ENCODE results near the gene LPP. TPM values are rescaled to one million over a fixed set of nuclear protein-coding genes. Genes with fewer than 3 reads are reported as not detected.

LPP gene
- total RNA-seq, 2 donors from 2014 or later, result 1,568 to 1,607 TPM

DNA sequence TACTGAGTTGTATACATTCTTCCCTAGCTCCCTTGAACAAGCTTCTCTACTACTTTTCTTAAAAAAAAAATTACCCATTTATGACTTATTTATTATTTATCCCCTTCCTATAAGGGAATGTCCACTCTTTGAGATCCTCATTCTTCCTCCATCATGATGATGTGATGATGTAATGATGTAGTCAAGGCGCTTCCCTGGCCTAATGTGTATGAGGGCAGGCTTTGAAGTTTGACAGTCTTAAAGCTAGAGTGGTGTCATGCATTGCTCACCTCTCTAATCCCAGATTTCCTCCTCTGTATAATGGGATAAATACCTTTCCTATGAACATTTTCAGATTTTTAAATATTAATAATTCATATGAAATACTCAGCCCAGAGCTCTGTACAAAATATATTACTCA lies 531.8 kb downstream of the LPP start:
- ATAC-seq (ENCODE audit: insufficient number of reproducible peaks, low FRiP score, low read depth), result no peak

DNA sequence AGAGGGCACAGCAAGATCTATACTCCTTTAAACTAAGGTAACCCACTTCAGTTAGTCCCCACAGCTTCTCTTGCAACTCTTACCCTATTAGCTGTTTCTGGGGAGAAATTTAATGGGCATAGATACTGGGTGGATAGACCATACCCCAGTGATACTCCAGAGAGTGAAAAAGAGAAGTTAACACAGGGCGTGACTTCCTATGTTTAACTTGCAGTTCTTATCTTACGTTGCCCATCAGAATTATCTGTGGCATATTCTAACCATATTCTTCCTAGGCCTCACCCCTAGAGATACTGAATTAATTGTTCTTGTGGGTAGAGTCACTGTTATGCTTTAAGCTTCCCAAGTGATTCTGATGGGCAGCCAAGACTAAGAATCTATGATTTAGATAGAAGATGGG lies 532.4 kb downstream of the LPP start:
- Histone ChIP-seq H3K4me3 (no peak overlapping the region), H3K36me3 (no peaks in the 10 kb centered on the region), H3K4me1 (ENCODE audit: control insufficient read depth in 1 of 2, low read depth in 2 of 2) (peaks cover 54 to 85% of the 10 kb centered on the region in 2 donors), H3K27ac (no peak overlapping the region), H3K27me3 (replicated peaks; ENCODE audit: insufficient read depth) (no peaks in the 10 kb centered on the region), H3K9me3 (no peaks in the 10 kb centered on the region)
- ATAC-seq (ENCODE audit: insufficient number of reproducible peaks, low FRiP score, low read depth) (no peak), DNase-seq (ENCODE audit: low spot score) (no peak)
- TF ChIP-seq, protein P1, sequence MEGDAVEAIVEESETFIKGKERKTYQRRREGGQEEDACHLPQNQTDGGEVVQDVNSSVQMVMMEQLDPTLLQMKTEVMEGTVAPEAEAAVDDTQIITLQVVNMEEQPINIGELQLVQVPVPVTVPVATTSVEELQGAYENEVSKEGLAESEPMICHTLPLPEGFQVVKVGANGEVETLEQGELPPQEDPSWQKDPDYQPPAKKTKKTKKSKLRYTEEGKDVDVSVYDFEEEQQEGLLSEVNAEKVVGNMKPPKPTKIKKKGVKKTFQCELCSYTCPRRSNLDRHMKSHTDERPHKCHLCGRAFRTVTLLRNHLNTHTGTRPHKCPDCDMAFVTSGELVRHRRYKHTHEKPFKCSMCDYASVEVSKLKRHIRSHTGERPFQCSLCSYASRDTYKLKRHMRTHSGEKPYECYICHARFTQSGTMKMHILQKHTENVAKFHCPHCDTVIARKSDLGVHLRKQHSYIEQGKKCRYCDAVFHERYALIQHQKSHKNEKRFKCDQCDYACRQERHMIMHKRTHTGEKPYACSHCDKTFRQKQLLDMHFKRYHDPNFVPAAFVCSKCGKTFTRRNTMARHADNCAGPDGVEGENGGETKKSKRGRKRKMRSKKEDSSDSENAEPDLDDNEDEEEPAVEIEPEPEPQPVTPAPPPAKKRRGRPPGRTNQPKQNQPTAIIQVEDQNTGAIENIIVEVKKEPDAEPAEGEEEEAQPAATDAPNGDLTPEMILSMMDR (IDR thresholded peaks at IDR 0.05), result no peak

More for the DNA sequence above, 531.8 kb downstream of the LPP start:
- H3K36me3 ChIP-seq, result no peaks in the 10 kb centered on the region
- no peak for DNase-seq (ENCODE audit: low spot score)
- H3K4me1 ChIP-seq (ENCODE audit: control insufficient read depth in 1 of 2, low read depth in 2 of 2), result peaks cover 55 to 85% of the 10 kb centered on the region in 2 donors
- TF ChIP-seq, protein P1 (IDR thresholded peaks at IDR 0.05), result no peak
- no peak overlapping the region for H3K4me3 ChIP-seq
- no peaks in the 10 kb centered on the region for H3K27me3 ChIP-seq (replicated peaks; ENCODE audit: insufficient read depth)
- no peak overlapping the region for H3K27ac ChIP-seq
- H3K9me3 ChIP-seq, result no peaks in the 10 kb centered on the region

DNA sequence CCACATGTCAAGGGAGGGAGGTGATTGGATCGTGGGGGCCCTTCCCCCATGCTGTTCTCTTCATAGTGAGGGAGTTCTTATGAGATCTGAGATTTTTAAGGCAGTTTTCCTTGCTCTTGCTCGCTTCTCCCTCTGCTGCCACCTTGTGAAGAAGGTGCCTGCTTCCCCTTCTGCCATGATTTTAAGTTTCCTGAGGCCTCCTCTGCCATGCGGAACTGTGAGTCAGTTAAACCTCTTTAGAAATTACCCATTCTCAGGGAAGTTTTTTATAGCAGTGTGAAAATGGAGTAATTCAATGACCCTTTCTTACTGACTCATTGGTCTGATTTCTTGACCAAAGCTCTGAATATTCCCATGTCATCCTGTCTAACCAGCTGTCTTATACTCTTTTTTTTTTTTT lies 533.4 kb downstream of the LPP start:
- DNase-seq (ENCODE audit: low spot score) (no peak), ATAC-seq (ENCODE audit: insufficient number of reproducible peaks, low FRiP score, low read depth) (no peak)
- H3K27ac ChIP-seq, result peak overlapping the region; percentile 20 to 28
- H3K4me3 ChIP-seq, result no peak overlapping the region
- H3K9me3 ChIP-seq, result no peaks in the 10 kb centered on the region
- H3K36me3 ChIP-seq, result no peaks in the 10 kb centered on the region
- peaks cover 43 to 85% of the 10 kb centered on the region in 2 donors for H3K4me1 ChIP-seq (ENCODE audit: control insufficient read depth in 1 of 2, low read depth in 2 of 2)
- TF ChIP-seq, protein P1 (IDR thresholded peaks at IDR 0.05), result no peak
- H3K27me3 ChIP-seq (replicated peaks; ENCODE audit: insufficient read depth), result no peaks in the 10 kb centered on the region

DNA sequence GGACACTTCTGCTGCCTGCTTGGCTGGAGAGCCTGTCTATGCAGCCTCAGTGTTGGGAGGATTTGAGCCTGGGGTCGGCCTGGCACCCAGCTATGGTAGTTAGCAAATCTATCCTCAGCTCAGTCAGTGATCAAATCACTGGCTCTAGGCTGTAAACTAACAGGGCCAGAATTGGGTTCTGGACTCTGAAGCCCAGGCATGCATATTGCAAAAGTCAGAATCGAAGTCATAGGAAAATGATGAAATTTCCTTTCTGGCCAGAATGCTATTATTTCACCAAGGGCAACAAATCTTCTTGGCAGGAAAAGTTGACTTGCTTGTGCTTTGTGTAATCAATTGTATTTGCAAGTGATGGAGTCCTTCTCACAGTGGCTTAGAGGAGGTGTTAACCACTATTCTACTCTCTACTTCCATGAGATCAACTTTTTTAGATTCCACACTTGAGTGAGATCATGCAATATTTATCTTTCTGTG lies 535.2 kb downstream of the LPP start:
- TF ChIP-seq, protein P1 (IDR thresholded peaks at IDR 0.05), result no peak
- peaks cover 30 to 82% of the 10 kb centered on the region in 2 donors for H3K4me1 ChIP-seq (ENCODE audit: control insufficient read depth in 1 of 2, low read depth in 2 of 2)
- no peaks in the 10 kb centered on the region for H3K36me3 ChIP-seq
- no peaks in the 10 kb centered on the region for H3K9me3 ChIP-seq
- H3K27ac ChIP-seq, result peak overlapping the region; percentile 53 to 64
- H3K27me3 ChIP-seq (replicated peaks; ENCODE audit: insufficient read depth), result no peaks in the 10 kb centered on the region
- DNase-seq (ENCODE audit: low spot score), result no peak
- ATAC-seq (ENCODE audit: insufficient number of reproducible peaks, low FRiP score, low read depth), result peak; percentile 47
- no peak overlapping the region for H3K4me3 ChIP-seq

DNA sequence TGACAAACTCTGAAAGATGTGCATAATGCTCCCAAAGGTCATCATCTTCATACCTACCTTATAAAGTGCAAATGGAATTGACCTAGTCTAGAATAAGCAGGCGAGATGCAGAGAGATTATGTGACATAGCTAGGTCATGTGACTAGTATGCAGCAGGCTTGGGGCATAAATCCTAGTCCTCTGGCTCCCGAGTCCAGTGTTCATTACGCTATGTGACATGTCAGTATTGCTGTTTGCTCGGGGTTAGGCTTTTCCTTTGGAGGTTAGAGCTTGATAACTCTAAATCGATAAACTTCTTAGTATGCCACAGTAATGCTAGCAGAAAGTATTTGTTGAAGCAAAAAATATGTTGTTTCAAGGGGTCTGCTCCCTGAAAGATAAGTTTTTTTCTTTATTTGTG lies 536.1 kb downstream of the LPP start:
- TF ChIP-seq, protein P1 (IDR thresholded peaks at IDR 0.05), result no peak
- Histone ChIP-seq H3K4me3 (no peak overlapping the region), H3K27me3 (replicated peaks; ENCODE audit: insufficient read depth) (no peaks in the 10 kb centered on the region), H3K27ac (peak overlapping the region in 1 of 2 donors; percentile 64), H3K36me3 (no peaks in the 10 kb centered on the region), H3K9me3 (no peaks in the 10 kb centered on the region), H3K4me1 (ENCODE audit: control insufficient read depth in 1 of 2, low read depth in 2 of 2) (peaks cover 27 to 74% of the 10 kb centered on the region in 2 donors)
- no peak for DNase-seq (ENCODE audit: low spot score)
- ATAC-seq (ENCODE audit: insufficient number of reproducible peaks, low FRiP score, low read depth), result no peak
